Activated naive CD4-positive, alpha-beta T cell treated with anti-CD3 and anti-CD28 coated beads, Interleukin-2, amount 50 U/mL, for 72 hours (primary cell): ENCODE data around the gene BCAN. TPM values are rescaled to one million over a fixed set of nuclear protein-coding genes. Genes with fewer than 3 reads are reported as not detected.
"Not testable (repeated sequence)": the region's sequence is repeated elsewhere in the genome, so short reads cannot be mapped to it uniquely, and the experiment has no call there.

Source experiments
- ATAC-seq, 2 donors: fragments of 150-1000 bp; cut with Tn5 transposase; 2 replicates each; pipeline ENCODE4 v1.10.0; 2021; ENCODE audit warnings: mild to moderate bottlenecking in 2 of 2, moderate library complexity in 2 of 2
- DNase-seq, 2 donors: peaks; one replicate each; pipeline ENCODE4 v3.0.0; 2021 to 2022; ENCODE audit warnings: low spot score in 2 of 2
- H3K27ac Mint-ChIP-seq, 2 donors: one replicate each; pipeline ENCODE4 v1.8.0; 2022; ENCODE audit warnings: mild to moderate bottlenecking in 2 of 2, mixed read lengths in 2 of 2
- H3K36me3 Mint-ChIP-seq, 2 donors: one replicate each; pipeline ENCODE4 v1.8.0; 2022; ENCODE audit warnings: mixed read lengths in 2 of 2
- H3K9me3 Mint-ChIP-seq, 2 donors: one replicate each; pipeline ENCODE4 v1.8.0; 2022; ENCODE audit warnings: mixed read lengths in 2 of 2
- total RNA-seq, 2 donors: library from RNA; stranded (reverse); gene quantifications; one replicate each; pipeline ENCODE4 v1.2.3, GENCODE V29; 2022

The BCAN gene
- total RNA-seq, 2 donors from 2014 or later, result not detected

DNA sequence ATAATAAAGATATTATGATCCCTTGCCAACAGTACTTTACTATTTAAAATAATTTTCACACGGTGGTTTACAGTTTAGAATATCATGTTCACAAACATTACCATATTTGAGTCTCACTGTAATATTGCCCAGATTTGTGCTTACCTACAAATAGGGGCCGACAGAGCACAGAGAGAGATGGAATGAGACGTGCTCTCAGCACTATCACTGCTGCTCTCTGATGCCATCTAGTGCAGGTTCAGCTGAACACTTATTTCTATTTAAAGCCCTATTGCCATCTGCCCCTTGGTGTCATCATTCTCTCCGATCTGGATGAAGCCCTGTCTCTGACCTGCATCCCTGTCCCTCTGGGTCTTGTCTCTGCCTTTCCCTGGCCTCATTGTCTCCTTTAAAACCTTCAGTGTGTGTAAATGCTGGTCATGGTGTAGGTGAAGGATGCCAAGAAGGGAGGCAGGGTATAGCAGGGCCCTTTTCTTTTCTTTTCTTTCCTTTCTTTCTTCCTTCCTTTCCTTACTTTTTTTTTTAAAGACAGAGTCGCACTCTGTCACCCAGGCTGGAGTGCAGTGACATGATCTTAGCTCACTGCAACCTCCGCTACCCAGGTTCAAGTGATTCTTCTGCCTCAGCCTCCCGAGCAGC, 33.8 kb upstream of the BCAN start:
- DNase-seq (peak in 1 of 2 donors; percentile 55), ATAC-seq (peak; percentile 95 to 99)
- Mint-ChIP-seq H3K36me3 (no peaks in the 10 kb centered on the region), H3K9me3 (no peaks in the 10 kb centered on the region), H3K27ac (no peak overlapping the region)

- ATAC-seq (peak; percentile 71 to 85), DNase-seq (peak in 1 of 2 donors; percentile 59)
- Mint-ChIP-seq H3K36me3 (no peaks in the 10 kb centered on the region), H3K27ac (no peak overlapping the region), H3K9me3 (no peaks in the 10 kb centered on the region)
Measured at GRCh38 chr1:156608981-156609380, 32.9 kb upstream of the BCAN start.

DNA sequence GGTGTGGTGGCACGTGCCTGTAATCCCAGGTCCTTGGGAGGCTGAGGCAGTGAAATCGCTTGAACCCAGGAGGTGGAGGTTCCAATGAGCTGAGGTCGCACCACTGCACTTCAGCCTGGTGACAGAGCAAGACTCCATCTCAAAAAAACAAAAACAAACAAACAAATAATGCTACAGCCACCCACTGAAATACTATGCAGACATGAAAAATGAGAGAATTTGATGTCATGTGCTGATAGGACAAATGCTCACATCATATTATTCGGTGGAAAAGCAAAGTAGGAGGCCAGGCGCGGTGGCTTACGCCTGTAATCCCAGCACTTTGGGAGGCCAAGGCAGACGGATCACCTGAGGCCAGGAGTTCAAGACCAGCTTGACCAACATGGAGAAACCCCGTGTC, 31.8 kb upstream of the BCAN start:
- not testable (repeated sequence) for H3K36me3 Mint-ChIP-seq, ATAC-seq, H3K27ac Mint-ChIP-seq, DNase-seq, H3K9me3 Mint-ChIP-seq

- Mint-ChIP-seq H3K9me3 (no peaks in the 10 kb centered on the region), H3K36me3 (no peaks in the 10 kb centered on the region), H3K27ac (no peak overlapping the region)
- DNase-seq, result no peak
- ATAC-seq, result no peak
Measured at GRCh38 chr1:156612666-156613065, 29.3 kb upstream of the BCAN start.

- Mint-ChIP-seq H3K27ac (no peak overlapping the region), H3K9me3 (no peaks in the 10 kb centered on the region), H3K36me3 (no peaks in the 10 kb centered on the region)
- ATAC-seq (no peak), DNase-seq (no peak)
Measured at GRCh38 chr1:156615946-156616345, 26.0 kb upstream of the BCAN start.

DNA sequence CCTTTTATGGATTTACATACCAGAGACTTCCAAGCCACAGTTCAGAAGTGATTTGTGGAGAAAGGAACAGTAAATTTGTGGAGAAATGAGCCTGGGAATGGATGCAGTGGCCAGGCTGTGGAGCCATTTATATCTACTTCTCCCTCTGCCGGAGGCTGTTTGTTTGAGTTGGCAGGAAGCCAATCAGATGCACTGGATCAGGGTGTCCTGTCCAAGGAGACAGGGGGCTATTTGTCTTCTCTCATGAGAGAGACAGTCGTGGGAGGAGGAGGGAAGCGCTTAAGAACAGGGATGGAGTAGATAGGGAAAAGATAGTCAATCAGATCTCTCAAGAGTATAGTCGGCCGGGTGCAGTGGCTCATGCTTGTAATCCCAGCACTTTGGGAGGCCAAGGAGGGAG, 25.5 kb upstream of the BCAN start:
- DNase-seq (no peak), ATAC-seq (no peak)
- no peaks in the 10 kb centered on the region for H3K9me3 Mint-ChIP-seq
- H3K27ac Mint-ChIP-seq, result no peak overlapping the region
- H3K36me3 Mint-ChIP-seq, result no peaks in the 10 kb centered on the region

- H3K27ac Mint-ChIP-seq, result no peak within 1 kb of the TSS
- DNase-seq, result no peak
- no peaks in the 10 kb centered on the region for H3K36me3 Mint-ChIP-seq
- ATAC-seq, result peak in 1 of 2 donors; percentile 50
- H3K9me3 Mint-ChIP-seq, result no peaks in the 10 kb centered on the region
Measured at GRCh38 chr1:156618853-156619581, 22.9 kb upstream of the BCAN start, which contains the start of gene HAPLN2. Gene HAPLN2 (plus strand): TSS chr1:156619415. CDS start chr1:156623491, 4,076 bp downstream.

DNA sequence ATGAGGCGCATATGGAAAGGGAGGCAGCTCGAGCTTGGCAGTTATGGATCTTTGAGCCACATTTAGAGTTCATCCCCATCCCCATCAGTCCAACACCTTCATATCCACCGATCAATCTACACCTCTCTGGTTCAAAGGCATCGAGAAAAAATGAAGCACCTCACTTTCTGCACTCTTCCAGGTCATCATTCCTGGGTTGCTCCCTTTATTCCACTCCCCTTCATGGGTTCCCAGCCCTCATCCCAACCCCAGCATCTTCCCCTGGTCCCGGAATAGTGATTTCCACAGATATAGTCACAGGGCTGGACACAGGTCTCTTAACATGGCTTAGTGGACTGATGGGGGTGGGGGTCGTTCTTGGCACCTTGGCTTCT, 22.3 kb upstream of the BCAN start:
- no peak overlapping the region for H3K27ac Mint-ChIP-seq
- H3K36me3 Mint-ChIP-seq, result no peaks in the 10 kb centered on the region
- no peaks in the 10 kb centered on the region for H3K9me3 Mint-ChIP-seq
- DNase-seq, result no peak
- no peak for ATAC-seq

DNA sequence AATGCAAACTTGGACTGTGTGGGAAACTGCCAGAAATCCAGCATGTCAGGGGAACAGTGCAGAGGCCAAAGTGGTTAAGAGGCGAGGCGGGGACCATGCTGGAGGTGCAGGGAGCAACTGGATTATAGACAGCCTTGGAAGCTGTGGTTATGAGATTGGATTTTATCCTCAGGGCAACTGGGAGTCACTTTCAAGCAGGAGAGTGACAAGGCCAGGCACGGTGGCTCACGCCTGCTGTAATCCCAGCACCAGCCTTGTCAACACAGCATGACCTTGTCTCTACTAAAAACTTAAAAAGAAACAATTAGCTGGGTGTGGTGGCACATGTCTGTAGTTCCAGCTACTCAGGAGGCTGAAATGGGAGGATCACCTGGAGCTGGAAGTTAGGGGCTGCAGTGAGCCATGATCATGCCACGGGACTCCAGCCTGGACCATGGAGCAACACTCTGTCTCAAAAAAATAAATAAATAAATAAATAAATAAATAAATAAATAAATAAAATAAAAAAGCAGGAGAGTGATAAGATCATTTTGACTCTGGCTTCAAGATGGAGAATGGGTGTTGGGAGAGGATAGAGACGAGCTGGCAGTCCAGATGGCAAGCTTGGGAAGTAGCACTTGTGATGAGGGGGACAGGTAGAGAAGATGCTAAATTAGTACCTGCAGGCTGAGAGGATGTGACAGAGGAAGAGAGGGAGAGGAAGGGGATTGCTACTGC, 19.2 kb upstream of the BCAN start:
- DNase-seq (no peak), ATAC-seq (no peak)
- H3K36me3 Mint-ChIP-seq, result peaks cover 0 to 4% of the 10 kb centered on the region in 2 donors
- no peaks in the 10 kb centered on the region for H3K9me3 Mint-ChIP-seq
- no peak overlapping the region for H3K27ac Mint-ChIP-seq

DNA sequence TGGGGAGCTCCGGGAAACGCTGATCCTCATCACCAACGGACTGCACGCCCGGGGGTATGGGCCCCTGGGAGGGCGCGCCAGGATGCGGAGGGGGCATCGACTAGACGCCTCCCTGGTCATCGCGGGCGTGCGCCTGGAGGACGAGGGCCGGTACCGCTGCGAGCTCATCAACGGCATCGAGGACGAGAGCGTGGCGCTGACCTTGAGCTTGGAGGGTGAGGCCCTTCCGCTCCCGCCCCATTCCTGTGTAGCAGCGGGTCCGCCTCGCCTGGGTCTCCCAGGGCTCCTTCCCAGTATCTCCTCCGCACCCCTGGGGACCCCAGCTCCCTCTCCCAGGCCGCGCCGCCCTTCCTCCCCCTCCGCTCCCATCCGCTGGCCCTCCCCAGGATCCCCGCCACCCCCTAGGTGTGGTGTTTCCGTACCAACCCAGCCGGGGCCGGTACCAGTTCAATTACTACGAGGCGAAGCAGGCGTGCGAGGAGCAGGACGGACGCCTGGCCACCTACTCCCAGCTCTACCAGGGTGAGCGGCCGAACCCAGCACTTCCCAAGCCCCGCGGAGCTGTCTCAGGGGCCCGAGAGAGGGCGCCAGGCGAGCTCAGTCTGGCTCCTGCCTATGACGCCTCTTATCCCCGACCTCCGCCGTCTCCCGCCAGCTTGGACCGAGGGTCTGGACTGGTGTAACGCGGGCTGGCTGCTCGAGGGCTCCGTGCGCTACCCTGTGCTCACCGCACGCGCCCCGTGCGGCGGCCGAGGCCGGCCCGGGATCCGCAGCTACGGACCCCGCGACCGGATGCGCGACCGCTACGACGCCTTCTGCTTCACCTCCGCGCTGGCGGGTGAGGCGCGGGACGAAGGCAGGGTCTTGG, 17.7 kb upstream of the BCAN start:
- peak in 1 of 2 donors; percentile 61 for DNase-seq
- ATAC-seq, result peak; percentile 61 to 79
- H3K27ac Mint-ChIP-seq, result no peak overlapping the region
- H3K36me3 Mint-ChIP-seq, result peaks cover 0 to 4% of the 10 kb centered on the region in 2 donors
- H3K9me3 Mint-ChIP-seq, result no peaks in the 10 kb centered on the region

GRCh38 chr1:156624814-156625435, 17.0 kb upstream of the BCAN start:
- Mint-ChIP-seq H3K9me3 (no peaks in the 10 kb centered on the region), H3K27ac (no peak overlapping the region), H3K36me3 (peaks cover 0 to 4% of the 10 kb centered on the region in 2 donors)
- DNase-seq (no peak), ATAC-seq (peak in 1 of 2 donors; percentile 25)

- ATAC-seq, result peak; percentile 73 to 75
- peaks cover 0 to 4% of the 10 kb centered on the region in 2 donors for H3K36me3 Mint-ChIP-seq
- H3K27ac Mint-ChIP-seq, result no peak overlapping the region
- DNase-seq, result peak in 1 of 2 donors; percentile 78
- no peaks in the 10 kb centered on the region for H3K9me3 Mint-ChIP-seq
Measured at GRCh38 chr1:156625436-156626078, 16.4 kb upstream of the BCAN start.

- DNase-seq (no peak), ATAC-seq (no peak)
- Mint-ChIP-seq H3K27ac (no peak overlapping the region), H3K9me3 (no peaks in the 10 kb centered on the region), H3K36me3 (peaks cover 0 to 4% of the 10 kb centered on the region in 2 donors)
Measured at GRCh38 chr1:156626079-156626438, 15.9 kb upstream of the BCAN start.

DNA sequence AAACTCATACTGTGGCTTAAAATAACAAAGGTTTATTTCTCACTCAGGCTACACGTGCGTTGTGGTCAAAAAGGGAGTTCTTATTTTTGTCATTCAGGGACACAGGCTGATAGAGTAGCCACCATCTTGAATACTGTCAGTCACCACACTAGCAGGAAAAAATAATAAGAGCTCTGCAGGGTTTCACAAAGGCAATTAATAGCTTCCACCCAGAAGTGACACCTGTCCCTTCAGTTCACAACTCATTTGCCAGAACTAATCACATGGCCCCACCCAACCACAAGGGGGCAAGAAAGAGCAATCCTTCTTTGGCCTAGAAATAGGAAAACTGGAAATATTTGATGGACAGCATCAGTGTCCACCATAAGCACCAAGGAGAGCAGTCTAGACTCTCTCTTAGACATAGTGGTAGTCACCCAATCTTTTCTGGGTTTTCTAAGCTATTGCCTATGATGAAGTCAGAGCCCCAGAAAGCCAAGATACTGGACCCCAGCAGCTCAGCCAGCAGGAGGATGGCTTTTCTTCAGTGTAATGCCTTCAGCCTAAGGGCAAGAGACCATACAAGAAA, 14.5 kb upstream of the BCAN start:
- H3K27ac Mint-ChIP-seq, result no peak overlapping the region
- no peaks in the 10 kb centered on the region for H3K9me3 Mint-ChIP-seq
- peaks cover 0 to 4% of the 10 kb centered on the region in 2 donors for H3K36me3 Mint-ChIP-seq
- ATAC-seq (no peak), DNase-seq (no peak)

GRCh38 chr1:156629823-156630449, 12.0 kb upstream of the BCAN start:
- DNase-seq (no peak), ATAC-seq (no peak)

More at GRCh38 chr1:156629823-156630449, 12.0 kb upstream of the BCAN start:
- H3K27ac Mint-ChIP-seq, result no peak overlapping the region
- H3K36me3 Mint-ChIP-seq, result peaks cover 0 to 4% of the 10 kb centered on the region in 2 donors
- no peaks in the 10 kb centered on the region for H3K9me3 Mint-ChIP-seq
